Measurements from ENCODE around the gene ZNF804B. TPM values are rescaled to one million over a fixed set of nuclear protein-coding genes. Genes with fewer than 3 reads are reported as not detected.

Gene ZNF804B
- total RNA-seq, 2 experiments from 2014 or later = not detected

- Mint-ChIP-seq H3K27me3 (ENCODE audit: low read depth) (no peaks in the 10 kb centered on the region), H3K4me1 (ENCODE audit: low read depth) (no peaks in the 10 kb centered on the region), H3K4me3 (no peak overlapping the region), H3K9me3 (ENCODE audit: insufficient read depth) (no peaks in the 10 kb centered on the region), H3K36me3 (ENCODE audit: low read depth) (no peaks in the 10 kb centered on the region), H3K27ac (no peak overlapping the region)
- POLR2A ChIA-PET = no interaction called here
- CTCF ChIA-PET = no interaction called here
- ATAC-seq = no peak
- no peak for DNase-seq
These were observed 91.7 kb downstream of the ZNF804B start for GRCh38 chr7:88851220-88851619.

DNA sequence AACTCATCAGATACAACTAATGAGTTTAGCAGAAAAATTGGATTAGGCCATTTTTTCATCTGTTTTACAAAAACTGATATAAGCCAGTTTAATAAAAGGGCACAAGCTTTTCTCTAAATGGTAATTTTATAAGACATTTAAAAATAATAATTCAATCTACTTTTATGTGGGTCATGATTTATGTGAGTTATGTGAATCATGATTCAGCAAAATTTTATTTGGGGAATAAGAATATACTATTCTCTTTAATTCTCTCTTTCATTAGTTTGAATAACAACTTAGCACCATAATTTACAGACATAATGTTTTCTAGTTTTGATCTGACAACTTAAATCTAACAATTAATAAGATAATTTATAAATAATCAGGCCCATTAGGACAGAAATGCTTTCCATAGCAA, 99.8 kb downstream of the ZNF804B start:
- ATAC-seq (no peak), DNase-seq (no peak)
- Mint-ChIP-seq H3K4me3 (no peak overlapping the region), H3K27me3 (ENCODE audit: low read depth) (no peaks in the 10 kb centered on the region), H3K27ac (no peak overlapping the region), H3K9me3 (ENCODE audit: insufficient read depth) (peaks cover 4% of the 10 kb centered on the region), H3K36me3 (ENCODE audit: low read depth) (no peaks in the 10 kb centered on the region), H3K4me1 (ENCODE audit: low read depth) (no peaks in the 10 kb centered on the region)
- ChIA-PET CTCF (no interaction called here), POLR2A (no interaction called here)

- ATAC-seq (no peak), DNase-seq (no peak)
- Mint-ChIP-seq H3K27ac (no peak overlapping the region), H3K27me3 (ENCODE audit: low read depth) (no peaks in the 10 kb centered on the region), H3K36me3 (ENCODE audit: low read depth) (no peaks in the 10 kb centered on the region), H3K9me3 (ENCODE audit: insufficient read depth) (no peaks in the 10 kb centered on the region), H3K4me3 (no peak overlapping the region), H3K4me1 (ENCODE audit: low read depth) (no peaks in the 10 kb centered on the region)
- ChIA-PET POLR2A (no interaction called here), CTCF (no interaction called here)
These were observed 106.9 kb downstream of the ZNF804B start for GRCh38 chr7:88866265-88866863.

DNA sequence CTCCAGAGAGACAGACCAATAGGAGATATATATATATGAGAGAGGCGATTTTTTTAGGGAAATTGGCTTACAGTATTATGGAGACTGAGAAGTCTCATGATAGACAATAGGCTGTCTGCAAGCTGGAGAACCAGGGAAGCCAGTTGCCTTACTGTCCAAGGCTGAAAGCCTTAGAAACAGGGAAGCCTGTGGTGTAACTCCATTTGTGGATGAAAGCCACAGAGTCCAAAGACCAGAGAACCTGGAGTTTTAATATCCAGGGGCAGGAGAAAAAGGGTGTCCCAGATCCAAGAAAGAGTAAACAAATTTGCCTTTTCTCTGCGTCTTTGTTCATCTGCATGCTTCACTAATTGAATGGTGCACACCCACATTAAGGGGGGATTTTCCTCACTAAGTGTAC, 107.7 kb downstream of the ZNF804B start:
- CTCF ChIA-PET = no interaction called here
- no peaks in the 10 kb centered on the region for H3K27me3 Mint-ChIP-seq (ENCODE audit: low read depth)
- no peaks in the 10 kb centered on the region for H3K36me3 Mint-ChIP-seq (ENCODE audit: low read depth)
- POLR2A ChIA-PET = no interaction called here
- no peak for ATAC-seq
- H3K27ac Mint-ChIP-seq = no peak overlapping the region
- H3K9me3 Mint-ChIP-seq (ENCODE audit: insufficient read depth) = no peaks in the 10 kb centered on the region
- no peaks in the 10 kb centered on the region for H3K4me1 Mint-ChIP-seq (ENCODE audit: low read depth)
- H3K4me3 Mint-ChIP-seq = no peak overlapping the region
- no peak for DNase-seq

- Mint-ChIP-seq H3K27ac (no peak overlapping the region), H3K4me3 (no peak overlapping the region), H3K27me3 (ENCODE audit: low read depth) (no peaks in the 10 kb centered on the region), H3K9me3 (ENCODE audit: insufficient read depth) (no peaks in the 10 kb centered on the region), H3K36me3 (ENCODE audit: low read depth) (no peaks in the 10 kb centered on the region), H3K4me1 (ENCODE audit: low read depth) (no peaks in the 10 kb centered on the region)
- ATAC-seq (no peak), DNase-seq (no peak)
- CTCF ChIA-PET = no interaction called here
- POLR2A ChIA-PET = no interaction called here
These were observed 109.0 kb downstream of the ZNF804B start for GRCh38 chr7:88868456-88868855.

DNA sequence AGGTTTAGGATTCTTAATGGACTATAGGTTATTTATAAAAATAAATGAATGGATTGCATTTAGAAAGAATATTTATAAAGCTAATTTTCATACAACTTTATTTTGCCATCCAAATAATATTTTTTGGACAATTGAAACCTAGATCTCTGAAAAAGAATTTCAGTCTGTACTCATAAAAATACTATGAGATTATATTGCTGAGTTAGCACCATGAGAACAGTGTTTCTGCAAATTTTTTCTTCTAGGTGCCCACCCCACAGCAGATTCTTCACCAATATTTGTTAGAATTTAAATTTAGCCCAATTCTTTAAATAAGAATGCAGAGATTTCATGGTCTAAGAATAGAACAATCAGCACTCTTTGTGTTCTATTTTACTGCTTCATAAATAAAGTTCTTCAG, 121.6 kb downstream of the ZNF804B start:
- no peak overlapping the region for H3K27ac Mint-ChIP-seq
- H3K9me3 Mint-ChIP-seq (ENCODE audit: insufficient read depth) = no peaks in the 10 kb centered on the region
- ChIA-PET CTCF (no interaction called here), POLR2A (no interaction called here)
- ATAC-seq (no peak), DNase-seq (no peak)
- H3K27me3 Mint-ChIP-seq (ENCODE audit: low read depth) = no peaks in the 10 kb centered on the region
- no peaks in the 10 kb centered on the region for H3K36me3 Mint-ChIP-seq (ENCODE audit: low read depth)
- no peaks in the 10 kb centered on the region for H3K4me1 Mint-ChIP-seq (ENCODE audit: low read depth)
- H3K4me3 Mint-ChIP-seq = no peak overlapping the region

- DNase-seq (no peak), ATAC-seq (no peak)
- Mint-ChIP-seq H3K27me3 (ENCODE audit: low read depth) (no peaks in the 10 kb centered on the region), H3K4me3 (no peak overlapping the region), H3K4me1 (ENCODE audit: low read depth) (no peaks in the 10 kb centered on the region), H3K36me3 (ENCODE audit: low read depth) (no peaks in the 10 kb centered on the region), H3K27ac (no peak overlapping the region), H3K9me3 (ENCODE audit: insufficient read depth) (no peaks in the 10 kb centered on the region)
- CTCF ChIA-PET = no interaction called here
- POLR2A ChIA-PET = no interaction called here
These were observed 125.6 kb downstream of the ZNF804B start for GRCh38 chr7:88885131-88885530.

DNA sequence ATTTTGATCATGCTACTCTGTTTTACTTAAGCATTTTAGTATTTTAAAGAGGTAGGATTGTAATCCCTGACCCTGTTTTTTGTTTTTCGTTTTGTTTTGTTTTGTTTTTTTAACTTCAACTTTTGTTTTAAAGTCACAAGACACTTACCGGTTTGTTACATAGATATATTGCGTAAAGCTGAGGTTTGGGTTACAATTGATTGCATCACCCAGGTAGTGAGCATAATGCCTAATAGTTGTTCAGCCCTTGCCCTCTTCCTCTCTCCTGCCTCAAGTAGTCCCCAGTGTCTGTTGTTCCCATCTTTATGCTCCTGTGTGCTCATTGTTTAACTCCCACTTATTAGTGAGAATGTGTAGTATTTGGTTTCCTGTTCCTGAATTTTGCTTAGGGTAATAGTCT, 129.2 kb downstream of the ZNF804B start:
- Mint-ChIP-seq H3K4me3 (no peak overlapping the region), H3K36me3 (ENCODE audit: low read depth) (no peaks in the 10 kb centered on the region), H3K4me1 (ENCODE audit: low read depth) (no peaks in the 10 kb centered on the region), H3K9me3 (ENCODE audit: insufficient read depth) (no peaks in the 10 kb centered on the region), H3K27me3 (ENCODE audit: low read depth) (peaks cover 1% of the 10 kb centered on the region), H3K27ac (no peak overlapping the region)
- ChIA-PET CTCF (no interaction called here), POLR2A (no interaction called here)
- no peak for ATAC-seq
- no peak for DNase-seq

DNA sequence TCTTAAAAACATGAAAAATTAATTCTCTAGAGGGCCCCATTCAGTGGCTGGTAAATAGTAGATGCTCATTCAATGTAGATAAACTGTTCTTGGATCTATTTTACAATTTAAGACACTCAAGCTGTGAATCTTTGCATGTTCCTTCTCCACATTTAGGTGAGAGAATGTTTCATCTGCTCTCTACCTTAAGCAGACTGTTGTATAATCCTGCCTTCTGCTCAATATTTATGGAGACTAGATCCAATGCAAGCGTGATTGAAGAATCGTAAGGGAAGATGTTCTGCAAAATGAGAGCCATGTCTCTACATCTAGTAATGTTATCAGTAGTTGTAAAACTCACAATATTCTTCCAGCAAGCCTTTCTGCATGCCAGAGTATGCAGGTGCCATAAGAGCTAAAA, 151.0 kb downstream of the ZNF804B start:
- Mint-ChIP-seq H3K9me3 (ENCODE audit: insufficient read depth) (no peaks in the 10 kb centered on the region), H3K4me3 (no peak overlapping the region), H3K36me3 (ENCODE audit: low read depth) (no peaks in the 10 kb centered on the region), H3K27ac (no peak overlapping the region), H3K4me1 (ENCODE audit: low read depth) (no peaks in the 10 kb centered on the region), H3K27me3 (ENCODE audit: low read depth) (no peaks in the 10 kb centered on the region)
- CTCF ChIA-PET = no interaction called here
- ATAC-seq (no peak), DNase-seq (no peak)
- POLR2A ChIA-PET = no interaction called here

DNA sequence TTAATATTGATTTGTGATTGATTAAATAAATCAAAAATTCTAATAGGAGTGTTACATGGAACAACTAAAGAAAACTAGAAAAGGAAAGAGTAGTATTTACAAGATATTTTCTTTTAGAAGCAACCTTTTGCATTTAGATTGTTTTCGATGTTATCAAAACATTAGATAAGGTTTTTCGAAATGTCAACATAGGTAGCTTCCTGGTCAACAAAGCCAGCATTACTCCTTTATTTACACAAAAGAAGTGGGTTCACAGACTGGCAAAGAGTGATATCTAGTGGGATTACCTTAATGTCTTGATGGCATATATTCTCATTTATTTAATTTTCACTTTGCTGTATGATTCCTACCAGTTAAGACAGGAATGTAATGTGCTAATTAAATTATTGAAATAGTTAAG, 153.4 kb downstream of the ZNF804B start:
- H3K9me3 Mint-ChIP-seq (ENCODE audit: insufficient read depth) = no peaks in the 10 kb centered on the region
- no peaks in the 10 kb centered on the region for H3K27me3 Mint-ChIP-seq (ENCODE audit: low read depth)
- CTCF ChIA-PET = no interaction called here
- DNase-seq (no peak), ATAC-seq (no peak)
- no peaks in the 10 kb centered on the region for H3K36me3 Mint-ChIP-seq (ENCODE audit: low read depth)
- H3K4me3 Mint-ChIP-seq = no peak overlapping the region
- POLR2A ChIA-PET = no interaction called here
- no peak overlapping the region for H3K27ac Mint-ChIP-seq
- H3K4me1 Mint-ChIP-seq (ENCODE audit: low read depth) = no peaks in the 10 kb centered on the region

DNA sequence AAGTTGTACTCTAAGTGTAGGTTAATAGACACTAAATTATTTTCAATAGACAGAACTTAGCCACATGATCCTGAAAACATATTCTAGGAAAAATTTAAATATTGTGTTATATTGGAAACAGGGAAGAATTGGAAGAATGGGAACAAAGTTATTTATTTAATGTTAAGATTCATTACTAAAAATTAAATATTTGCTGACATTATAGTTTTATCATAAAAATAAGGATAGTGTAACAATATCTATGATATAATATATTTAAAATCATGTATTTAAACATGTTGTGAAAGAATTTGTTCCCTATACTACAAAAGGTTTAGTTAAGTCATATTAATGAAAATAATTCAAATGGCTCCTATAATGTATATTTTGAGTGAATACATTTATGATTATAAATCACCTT, 156.1 kb downstream of the ZNF804B start:
- ChIA-PET CTCF (no interaction called here), POLR2A (no interaction called here)
- H3K4me1 Mint-ChIP-seq (ENCODE audit: low read depth) = no peaks in the 10 kb centered on the region
- H3K36me3 Mint-ChIP-seq (ENCODE audit: low read depth) = no peaks in the 10 kb centered on the region
- ATAC-seq = no peak
- DNase-seq = no peak
- no peaks in the 10 kb centered on the region for H3K9me3 Mint-ChIP-seq (ENCODE audit: insufficient read depth)
- no peaks in the 10 kb centered on the region for H3K27me3 Mint-ChIP-seq (ENCODE audit: low read depth)
- H3K4me3 Mint-ChIP-seq = no peak overlapping the region
- no peak overlapping the region for H3K27ac Mint-ChIP-seq

DNA sequence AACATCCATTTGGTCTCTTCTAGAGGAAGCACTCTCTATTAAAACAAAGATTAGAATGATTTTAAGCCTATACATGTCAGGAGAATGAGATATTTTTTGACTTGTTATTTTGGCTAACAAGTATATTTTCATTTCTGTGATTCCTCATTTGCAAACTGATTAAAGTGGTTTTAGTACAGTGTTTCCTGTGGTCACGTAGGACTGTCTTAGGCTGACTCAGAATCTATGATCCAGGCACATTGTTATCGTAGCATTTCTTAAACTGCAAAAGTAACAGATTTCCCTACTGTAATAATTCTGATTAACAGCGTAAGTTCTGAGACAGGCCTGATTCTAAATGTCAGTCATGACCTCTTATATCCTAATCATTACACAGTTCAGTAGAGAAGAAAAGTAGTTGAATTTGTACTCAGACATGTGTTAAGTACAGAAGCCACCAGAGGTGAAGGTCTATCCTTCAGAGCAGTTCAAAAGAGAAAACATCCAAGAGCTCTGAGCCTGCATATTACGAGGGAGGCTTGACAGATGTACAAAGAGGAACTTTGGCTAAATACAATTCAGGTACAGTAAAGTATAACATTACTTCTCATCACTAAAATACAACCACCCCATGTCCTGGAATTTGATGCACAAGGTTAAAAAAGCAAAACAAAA, 160.1 kb downstream of the ZNF804B start:
- ChIA-PET POLR2A (no interaction called here), CTCF (no interaction called here)
- H3K4me1 Mint-ChIP-seq (ENCODE audit: low read depth) = no peaks in the 10 kb centered on the region
- H3K36me3 Mint-ChIP-seq (ENCODE audit: low read depth) = no peaks in the 10 kb centered on the region
- H3K4me3 Mint-ChIP-seq = no peak overlapping the region
- DNase-seq = no peak
- H3K9me3 Mint-ChIP-seq (ENCODE audit: insufficient read depth) = no peaks in the 10 kb centered on the region
- no peak overlapping the region for H3K27ac Mint-ChIP-seq
- H3K27me3 Mint-ChIP-seq (ENCODE audit: low read depth) = peaks cover 2% of the 10 kb centered on the region
- ATAC-seq = no peak

DNA sequence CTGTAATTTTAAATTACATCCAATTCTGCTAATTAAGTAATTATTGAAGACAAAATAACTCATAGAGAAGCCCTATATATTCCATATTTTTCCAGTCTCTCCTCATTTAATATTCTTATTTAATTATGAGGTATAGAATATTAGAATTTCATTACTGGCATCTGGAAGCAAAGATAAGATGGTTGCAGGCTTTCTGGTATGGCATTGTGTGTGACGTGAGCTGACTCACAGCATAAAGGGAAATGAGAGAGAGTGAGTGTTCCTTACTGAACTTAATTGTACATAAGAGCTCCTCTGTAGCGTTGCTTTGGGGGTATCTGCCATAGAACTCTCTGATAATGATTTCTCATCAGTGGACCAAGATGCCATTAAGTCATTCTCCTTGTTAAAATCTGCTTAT, 163.4 kb downstream of the ZNF804B start:
- no peak for ATAC-seq
- CTCF ChIA-PET = no interaction called here

More for the DNA sequence above, 163.4 kb downstream of the ZNF804B start:
- no peak overlapping the region for H3K27ac Mint-ChIP-seq
- H3K27me3 Mint-ChIP-seq (ENCODE audit: low read depth) = peaks cover 2% of the 10 kb centered on the region
- no peak for DNase-seq
- H3K4me1 Mint-ChIP-seq (ENCODE audit: low read depth) = no peaks in the 10 kb centered on the region
- no peaks in the 10 kb centered on the region for H3K36me3 Mint-ChIP-seq (ENCODE audit: low read depth)
- POLR2A ChIA-PET = no interaction called here
- H3K9me3 Mint-ChIP-seq (ENCODE audit: insufficient read depth) = no peaks in the 10 kb centered on the region
- no peak overlapping the region for H3K4me3 Mint-ChIP-seq

Data from activated CD8-positive, alpha-beta T cell treated with anti-CD3 and anti-CD28 coated beads, Interleukin-2, amount 10 ng/mL, durations not matched to agents 7 days and 5 days (primary cell).